ENCODE measurements around the gene TMEM141.
"Not testable (repeated sequence)": the region's sequence is repeated elsewhere in the genome, so short reads cannot be mapped to it uniquely, and the experiment has no call there.

The TMEM141 gene

DNA sequence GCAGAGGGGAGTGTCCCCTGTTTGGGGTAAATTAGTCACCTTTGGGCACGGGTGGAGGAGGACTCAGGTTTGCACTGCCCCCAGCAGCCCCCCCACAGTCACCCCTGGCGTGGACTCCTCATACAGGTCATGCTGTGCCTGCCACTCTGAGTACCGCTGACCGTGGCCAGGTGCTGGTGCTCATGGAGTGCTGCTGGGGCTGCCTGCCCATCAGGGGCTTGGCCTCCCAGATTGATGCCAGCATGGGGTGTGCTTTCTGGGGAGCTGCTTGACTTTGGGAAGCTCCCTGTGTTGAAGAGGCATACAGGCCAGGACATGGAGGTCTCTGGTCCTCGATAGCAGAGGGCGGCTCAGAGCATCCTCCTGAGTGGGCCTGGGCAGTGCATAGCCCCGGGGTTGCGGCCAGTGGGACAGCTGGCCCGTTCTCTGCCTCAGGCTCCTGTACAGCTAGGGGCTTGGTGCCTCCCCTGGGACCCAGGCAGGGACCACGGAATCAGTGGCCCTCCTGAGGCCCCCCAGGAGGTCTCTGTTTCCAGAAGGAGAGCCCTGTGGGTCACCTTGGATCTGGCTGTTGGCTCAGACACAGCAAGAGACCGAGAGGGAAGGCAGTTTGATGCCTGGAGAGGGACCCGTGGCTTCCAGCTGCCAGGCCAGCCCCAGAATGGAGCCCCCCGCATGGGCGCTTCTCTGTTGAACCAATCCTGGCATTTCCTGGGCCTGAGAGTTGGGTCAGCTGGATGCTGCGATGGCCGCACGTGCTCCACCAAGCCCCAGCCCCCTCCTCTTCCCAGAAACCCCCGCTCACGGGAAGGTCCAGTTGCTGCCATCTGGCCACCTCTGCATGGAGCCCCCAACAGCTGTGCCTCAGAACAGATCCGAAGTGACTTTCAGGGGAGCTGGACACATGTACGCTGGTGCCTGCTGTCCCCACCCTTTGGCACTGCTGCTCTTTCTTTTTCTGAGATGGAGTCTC lies 45.1 kb downstream of the TMEM141 start:
- no peak for DNase-seq

DNA sequence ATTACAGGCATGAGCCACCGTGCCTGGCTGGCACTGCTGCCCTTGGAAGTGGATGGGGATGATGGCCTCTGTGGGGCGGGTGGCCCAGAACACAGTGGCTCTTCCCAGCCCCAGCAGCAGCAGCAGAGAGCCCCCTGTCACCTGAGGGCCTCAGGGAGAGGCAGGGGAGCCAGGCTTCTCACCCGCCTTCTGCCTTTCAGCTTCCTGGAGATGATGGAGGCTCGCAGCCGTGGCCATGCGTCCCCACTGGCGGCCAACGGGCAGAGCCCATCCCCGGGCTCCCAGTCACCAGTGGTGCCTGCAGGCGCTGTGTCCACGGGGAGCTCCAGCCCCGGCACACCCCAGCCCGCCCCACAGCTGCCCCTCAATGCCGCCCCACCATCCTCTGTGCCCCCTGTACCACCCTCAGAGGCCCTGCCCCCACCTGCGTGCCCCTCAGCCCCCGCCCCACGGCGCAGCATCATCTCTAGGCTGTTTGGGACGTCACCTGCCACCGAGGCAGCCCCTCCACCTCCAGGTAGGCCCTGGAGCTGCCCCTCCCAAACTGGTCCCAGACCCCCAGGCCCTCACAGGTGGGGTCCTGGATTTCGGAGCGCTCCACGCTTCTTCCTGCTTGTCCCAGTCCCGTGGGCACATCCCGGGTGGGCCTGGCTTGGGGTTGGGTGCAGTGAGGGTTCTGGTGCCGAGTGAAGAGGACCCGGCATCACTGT lies 46.2 kb downstream of the TMEM141 start:
- DNase-seq, result no peak

DNA sequence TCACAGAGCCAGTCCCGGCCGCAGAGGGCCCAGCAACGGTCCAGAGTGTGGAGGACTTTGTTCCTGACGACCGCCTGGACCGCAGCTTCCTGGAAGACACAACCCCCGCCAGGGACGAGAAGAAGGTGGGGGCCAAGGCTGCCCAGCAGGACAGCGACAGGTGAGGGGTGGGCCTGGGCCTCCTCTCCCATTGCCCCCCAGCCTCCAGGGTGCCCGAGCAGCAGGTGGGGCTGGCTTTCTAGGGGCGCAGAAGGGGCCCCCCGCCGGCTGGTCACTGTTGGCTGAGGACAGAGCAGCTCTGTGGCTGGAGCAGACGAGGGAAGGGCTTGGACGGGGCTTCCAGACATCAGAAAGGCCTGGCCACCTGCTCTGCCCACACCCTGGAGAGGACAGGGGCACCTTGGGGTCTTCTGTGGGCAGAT lies 46.7 kb downstream of the TMEM141 start:
- not testable (repeated sequence) for DNase-seq

DNA sequence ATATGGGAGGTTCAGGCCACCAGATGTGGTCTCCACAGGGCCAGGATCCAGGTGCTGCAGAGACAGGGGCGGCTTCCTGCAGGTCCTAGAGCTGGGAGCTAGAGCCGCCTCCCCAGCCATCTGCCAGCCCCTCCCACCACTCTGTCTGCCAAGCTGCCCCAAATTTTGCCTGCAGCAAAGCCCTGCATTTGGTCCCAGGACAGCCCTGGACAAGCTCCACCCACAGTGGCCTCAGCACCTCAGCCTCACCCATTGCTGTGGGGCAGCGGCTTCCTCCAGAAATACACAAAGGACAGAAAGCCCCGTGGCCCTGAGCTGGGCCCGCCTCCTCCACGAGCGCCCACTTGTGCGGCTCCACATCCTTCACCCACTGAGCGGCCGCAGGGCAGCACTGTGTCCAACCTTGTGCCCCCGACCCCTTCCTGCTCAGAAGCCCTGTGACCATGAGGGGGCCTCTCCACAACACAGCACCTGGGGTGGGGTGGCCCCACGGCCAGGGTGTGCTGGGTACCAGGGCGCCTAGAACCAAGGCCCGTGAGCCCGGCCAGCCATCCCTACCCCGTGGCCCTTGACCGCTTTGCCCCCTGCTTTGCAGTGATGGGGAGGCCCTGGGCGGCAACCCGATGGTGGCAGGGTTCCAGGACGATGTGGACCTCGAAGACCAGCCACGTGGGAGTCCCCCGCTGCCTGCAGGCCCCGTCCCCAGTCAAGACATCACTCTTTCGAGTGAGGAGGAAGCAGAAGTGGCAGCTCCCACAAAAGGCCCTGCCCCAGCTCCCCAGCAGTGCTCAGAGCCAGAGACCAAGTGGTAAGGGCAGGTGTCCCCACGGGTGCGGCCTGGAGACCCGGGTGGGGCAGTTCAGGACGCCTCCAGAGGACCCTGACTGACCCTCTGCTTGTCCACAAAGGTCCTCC lies 47.4 kb downstream of the TMEM141 start:
- DNase-seq, result no peak

DNA sequence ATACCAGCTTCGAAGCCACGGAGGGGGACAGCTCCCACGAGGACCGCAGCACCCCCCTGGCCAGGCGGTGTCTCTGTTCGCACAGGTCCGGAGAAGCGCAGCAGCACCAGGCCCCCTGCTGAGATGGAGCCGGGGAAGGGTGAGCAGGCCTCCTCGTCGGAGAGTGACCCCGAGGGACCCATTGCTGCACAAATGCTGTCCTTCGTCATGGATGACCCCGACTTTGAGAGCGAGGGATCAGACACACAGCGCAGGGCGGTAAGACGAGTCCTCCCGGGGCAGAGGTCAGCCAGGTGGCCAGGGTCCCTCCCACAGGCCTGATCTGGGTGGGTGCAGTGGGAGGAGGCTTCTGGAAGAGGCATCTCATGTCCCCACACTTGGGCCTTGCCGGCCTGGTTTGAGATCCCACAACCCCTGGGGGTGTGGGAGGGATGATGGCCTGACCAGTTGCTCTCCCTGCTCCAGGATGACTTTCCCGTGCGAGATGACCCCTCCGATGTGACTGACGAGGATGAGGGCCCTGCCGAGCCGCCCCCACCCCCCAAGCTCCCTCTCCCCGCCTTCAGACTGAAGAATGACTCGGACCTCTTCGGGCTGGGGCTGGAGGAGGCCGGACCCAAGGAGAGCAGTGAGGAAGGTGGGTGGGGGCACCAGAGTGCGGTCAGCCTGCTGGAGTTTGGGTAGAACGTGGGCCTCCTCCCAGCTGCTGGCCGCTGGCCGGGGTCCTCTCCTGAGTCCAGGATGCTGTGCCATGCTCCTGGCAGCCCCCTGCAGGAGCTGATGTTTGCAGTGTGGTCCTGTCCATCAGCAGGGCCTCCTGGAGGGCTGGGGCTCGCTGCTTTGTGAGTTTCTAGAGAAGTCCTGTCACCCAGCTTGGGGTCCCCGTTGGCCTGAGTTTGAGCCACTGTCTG lies 48.3 kb downstream of the TMEM141 start:
- no peak for DNase-seq

DNA sequence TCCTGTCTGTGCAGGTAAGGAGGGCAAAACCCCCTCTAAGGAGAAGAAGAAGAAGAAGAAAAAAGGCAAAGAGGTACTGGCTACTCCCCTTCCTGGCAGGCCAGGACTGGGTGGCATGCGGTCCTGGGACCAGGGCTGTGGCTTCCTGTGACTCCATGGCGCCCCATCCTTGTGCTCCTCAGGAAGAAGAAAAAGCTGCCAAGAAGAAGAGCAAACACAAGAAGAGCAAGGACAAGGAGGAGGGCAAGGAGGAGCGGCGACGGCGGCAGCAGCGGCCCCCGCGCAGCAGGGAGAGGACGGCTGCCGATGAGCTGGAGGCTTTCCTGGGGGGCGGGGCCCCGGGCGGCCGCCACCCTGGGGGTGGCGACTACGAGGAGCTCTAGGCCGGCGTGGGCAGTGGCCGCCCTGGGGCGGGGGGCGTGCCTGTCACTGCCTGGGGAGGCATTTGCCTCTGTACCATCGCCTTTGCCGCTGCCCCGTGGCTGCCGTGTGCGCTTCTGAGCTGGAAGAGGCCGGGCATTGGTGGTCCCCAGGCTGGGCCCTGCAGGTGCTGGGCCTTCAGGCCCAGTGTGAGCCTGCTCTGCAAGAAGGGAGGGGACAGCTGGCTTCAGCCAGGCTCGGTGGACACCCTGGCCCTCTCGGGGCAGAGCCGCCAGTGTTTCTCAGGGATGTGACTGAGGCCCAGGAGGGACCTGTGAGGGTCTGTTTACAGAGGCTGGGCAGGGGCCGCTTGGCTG lies 49.2 kb downstream of the TMEM141 start:
- no peak for DNase-seq

DNA sequence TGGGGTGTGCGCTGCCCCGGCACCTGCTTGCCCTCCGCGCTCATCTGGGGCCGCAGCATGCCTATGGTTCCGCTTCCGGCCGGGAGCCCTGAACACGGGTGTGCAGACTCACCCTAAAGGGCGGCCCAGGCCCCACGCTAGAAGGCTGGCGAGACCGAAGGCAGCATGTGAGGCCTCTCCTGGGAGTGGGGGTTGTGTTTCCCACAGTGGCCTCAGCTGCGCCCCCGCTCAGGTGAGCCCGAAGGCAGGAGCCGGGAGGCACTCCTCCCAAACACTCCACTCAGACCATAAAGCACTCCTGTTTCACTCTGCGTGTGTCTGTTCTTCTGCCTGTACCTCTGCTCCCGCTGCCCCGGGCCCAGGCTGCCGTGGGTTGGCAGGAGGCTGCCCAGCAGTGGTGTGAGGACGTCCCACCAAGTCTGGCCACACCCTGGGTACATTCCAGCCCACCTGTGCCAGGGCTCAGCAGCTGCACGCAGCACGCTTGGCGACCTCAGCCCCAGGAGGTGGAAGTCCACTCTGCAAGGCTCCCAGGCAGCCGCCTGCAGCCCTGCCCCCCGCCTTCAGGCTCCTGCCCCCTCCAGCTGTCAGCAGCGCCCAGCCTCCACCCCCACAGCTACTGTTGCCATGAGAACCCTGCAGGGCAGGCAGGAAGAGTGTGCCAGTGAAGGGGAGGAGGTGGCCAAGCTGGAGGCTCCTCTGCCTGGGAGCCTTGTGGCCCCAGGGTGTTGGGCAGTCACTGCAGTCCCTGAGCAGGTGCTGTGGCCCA lies 49.9 kb downstream of the TMEM141 start:
- no peak for DNase-seq

DNA sequence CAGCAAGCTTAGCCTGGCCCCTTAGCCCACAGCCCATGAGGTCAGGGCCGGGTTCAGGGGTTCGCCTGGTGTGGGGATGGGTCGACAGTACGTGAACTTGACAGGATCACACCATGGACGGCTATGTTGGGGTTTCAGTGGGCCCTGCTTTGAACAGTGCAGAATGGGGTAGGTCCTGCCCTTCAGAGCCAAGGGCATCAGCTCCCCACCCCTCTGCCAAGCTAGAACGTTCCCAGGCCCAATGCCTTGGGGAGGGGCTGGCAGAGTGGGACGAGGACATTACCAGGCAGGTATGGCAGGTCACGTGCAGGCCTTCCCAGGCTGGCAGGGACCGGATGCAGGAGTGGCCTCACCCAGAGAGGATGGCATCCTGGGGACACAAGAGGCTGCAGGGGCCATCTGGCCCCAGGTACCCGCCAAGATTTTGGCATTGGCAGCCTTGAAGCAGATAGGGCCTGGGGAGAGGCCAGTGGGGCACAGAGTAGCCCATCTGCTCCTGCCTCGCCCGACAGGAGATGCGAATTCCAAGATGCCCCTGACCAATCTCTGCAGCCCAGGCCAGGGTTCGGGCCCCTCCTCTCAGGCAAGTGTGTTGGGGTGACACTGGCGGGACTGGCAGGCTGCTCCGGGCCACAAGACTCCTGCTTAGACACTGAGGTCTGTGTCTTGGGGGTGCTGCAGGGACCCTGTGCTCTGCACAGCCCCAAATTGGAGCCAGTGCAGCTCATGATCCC lies 50.7 kb downstream of the TMEM141 start:
- not testable (repeated sequence) for DNase-seq

DNA sequence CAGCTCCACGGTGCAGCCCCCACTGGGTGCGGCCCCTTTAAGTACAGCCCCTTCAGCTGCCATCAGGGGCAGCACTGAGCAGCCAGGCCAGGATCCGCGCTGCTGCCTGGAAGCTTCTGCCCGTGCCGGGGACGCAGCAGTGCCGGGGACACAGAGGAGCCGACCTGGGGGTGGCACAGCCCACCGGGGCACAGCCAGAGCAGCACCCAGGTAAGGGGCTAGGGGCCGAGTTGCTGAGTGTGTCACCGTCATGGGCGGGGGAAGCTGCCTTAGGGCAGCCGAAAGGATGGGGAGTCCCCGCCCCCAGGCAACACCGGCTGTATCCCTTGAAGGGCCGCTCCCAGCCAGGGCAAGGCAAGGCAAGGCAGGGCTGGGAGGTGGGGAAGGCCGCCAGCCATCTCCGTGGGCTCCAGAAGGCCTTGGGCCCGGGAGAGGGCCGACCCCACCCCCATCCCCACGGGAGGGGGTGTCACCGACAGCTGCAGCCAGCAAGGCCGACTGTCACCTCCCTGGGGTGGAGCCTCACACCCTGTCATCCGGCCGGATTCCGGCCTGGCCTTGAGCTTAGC lies 51.3 kb downstream of the TMEM141 start, which contains the start of gene AJM1:
AJM1 (plus strand) TSS at position 99 of the 569 bp plus-strand sequence. CDS start 1,937 bp downstream, outside the sequence.
- peak; percentile 77 for DNase-seq

All from activated gamma-delta T cell treated with Interleukin-2 at 50 U/mL for 16 hours (primary cell).